SH-SY5Y (cell line): ENCODE results near the gene IL6R.

Experiments used
- GATA2 ChIP-seq: IDR thresholded peaks from 2 replicates; pipeline ENCODE4 v1.6.1; 2011; ENCODE audit warnings: mild to moderate bottlenecking, low read depth, low read length
- GATA3 ChIP-seq: IDR thresholded peaks from 2 replicates; pipeline ENCODE4 v1.6.1; 2011; ENCODE audit warnings: low read depth, mild to moderate bottlenecking, low read length, moderate library complexity

Gene IL6R

GRCh38 chr1:154403261-154403943 is 1.7 kb upstream of the IL6R start:
- TF ChIP-seq GATA2, result peak; percentile 13; the same call in 1 of the 2 replicates
- TF ChIP-seq GATA3, result no peak

GRCh38 chr1:154403983-154404382 is 1.2 kb upstream of the IL6R start:
- no peak for TF ChIP-seq GATA3
- TF ChIP-seq GATA2, result no peak

GRCh38 chr1:154404511-154404931 is 622 bp upstream of the IL6R start:
- TF ChIP-seq GATA3 (no peak), GATA2 (no peak)

GRCh38 chr1:154405747-154406571 is 816 bp downstream of the IL6R start:
- no peak for TF ChIP-seq GATA3
- no peak for TF ChIP-seq GATA2

- TF ChIP-seq GATA3 (no peak), GATA2 (no peak)
These were observed 1.4 kb downstream of the IL6R start for GRCh38 chr1:154406572-154406879.

GRCh38 chr1:154406886-154407197 is 1.7 kb downstream of the IL6R start:
- TF ChIP-seq GATA2, result no peak
- TF ChIP-seq GATA3, result no peak

GRCh38 chr1:154407198-154408091 is 2.3 kb downstream of the IL6R start:
- TF ChIP-seq GATA3 (no peak), GATA2 (no peak)

GRCh38 chr1:154408174-154408777 is 3.1 kb downstream of the IL6R start:
- TF ChIP-seq GATA3, result no peak
- no peak for TF ChIP-seq GATA2

GRCh38 chr1:154410185-154410827 is 5.2 kb downstream of the IL6R start:
- TF ChIP-seq GATA2 (no peak), GATA3 (no peak)

GRCh38 chr1:154411525-154411924 is 6.4 kb downstream of the IL6R start:
- TF ChIP-seq GATA2 (no peak), GATA3 (no peak)

- TF ChIP-seq GATA3 (no peak), GATA2 (no peak)
These were observed 8.1 kb downstream of the IL6R start for GRCh38 chr1:154413177-154413783.

GRCh38 chr1:154414606-154415005 is 9.5 kb downstream of the IL6R start:
- no peak for TF ChIP-seq GATA3
- no peak for TF ChIP-seq GATA2
